K562 (cell line): Measurements from ENCODE around the gene NEDD8. TPM values are rescaled to one million over a fixed set of nuclear protein-coding genes. Genes with fewer than 3 reads are reported as not detected.

Experiments used
- BCLAF1 ChIP-seq, 2 experiments: fragments of 450-650 bp in 1 of 2; IDR thresholded peaks; 2 replicates each; pipeline ENCODE4 v1.6.1; 2011 to 2017; ENCODE audit warnings: low read depth in 2 of 2, antibody characterized with exemption in 1 of 2, borderline replicate concordance in 1 of 2, low read length in 1 of 2, mild to moderate bottlenecking in 1 of 2, mixed read lengths in 1 of 2; ENCODE audit not compliant: control insufficient read depth in 1 of 2
- CHD2 ChIP-seq: IDR thresholded peaks from 2 replicates; pipeline ENCODE4 v1.6.1; 2011; ENCODE audit warnings: low read depth, low read length
- E2F3 ChIP-seq: fragments of 250-450 bp; sonication (Bioruptor Pico); IDR thresholded peaks from 2 replicates; pipeline ENCODE4 v1.4.0; 2020; ENCODE audit warnings: mild to moderate bottlenecking
- ELK1 ChIP-seq: sonication (generic); formaldehyde crosslinking; IDR thresholded peaks from 2 replicates; pipeline ENCODE4 v1.8.1; 2022; ENCODE audit warnings: missing genetic modification reagents
- FOXK1 ChIP-seq: sonication (generic); formaldehyde crosslinking; IDR thresholded peaks from 2 replicates; pipeline ENCODE4 v1.8.0; 2022; ENCODE audit warnings: missing genetic modification reagents, mild to moderate bottlenecking, borderline replicate concordance
- HLTF ChIP-seq: fragments of 450-650 bp; IDR thresholded peaks from 2 replicates; pipeline ENCODE4 v1.6.1; 2016
- HNRNPUL1 ChIP-seq: fragments of 200-400 bp; formaldehyde crosslinking; IDR thresholded peaks from 2 replicates; pipeline ENCODE4 v1.6.1; 2017; ENCODE audit warnings: low read length
- NFATC3 ChIP-seq: fragments of 450-650 bp; IDR thresholded peaks from 2 replicates; pipeline ENCODE4 v1.6.1; 2017; ENCODE audit warnings: mild to moderate bottlenecking
- NFE2L1 ChIP-seq: fragments of 450-650 bp; IDR thresholded peaks from 2 replicates; pipeline ENCODE4 v1.6.1; 2016; ENCODE audit warnings: missing genetic modification characterization, low read depth, mild to moderate bottlenecking, missing compliant biosample characterization, moderate library complexity, borderline replicate concordance
- NR4A1 ChIP-seq, 2 experiments: fragments of 250-450 bp in 1 of 2; fragments of 450-650 bp in 1 of 2; sonication (Bioruptor Pico) in 1 of 2; IDR thresholded peaks; 2 replicates each; pipeline versions ENCODE4 v1.4.0 to v1.6.1; 2016 to 2020; ENCODE audit warnings: mild to moderate bottlenecking in 2 of 2, missing compliant biosample characterization in 1 of 2, missing genetic modification characterization in 1 of 2, moderate library complexity in 1 of 2
- POLR3A ChIP-seq: IDR thresholded peaks from 2 replicates; pipeline ENCODE4 v1.6.1; 2011; ENCODE audit warnings: borderline replicate concordance, mild to moderate bottlenecking, moderate library complexity; ENCODE audit not compliant: insufficient read length, insufficient read depth; ENCODE audit errors: extremely low read depth
- RBM14 ChIP-seq: fragments of 200-400 bp; formaldehyde crosslinking; IDR thresholded peaks from 2 replicates; pipeline ENCODE4 v1.6.1; 2018; ENCODE audit warnings: low read depth, mild to moderate bottlenecking, low read length, moderate library complexity, borderline replicate concordance; ENCODE audit not compliant: insufficient read depth
- RBM22 ChIP-seq: fragments of 200-400 bp; formaldehyde crosslinking; IDR thresholded peaks from 2 replicates; pipeline ENCODE4 v1.6.1; 2018; ENCODE audit warnings: low read length, low read depth; ENCODE audit not compliant: poor library complexity, severe bottlenecking
- STAT6 ChIP-seq: sonication (generic); formaldehyde crosslinking; IDR thresholded peaks from 2 replicates; pipeline ENCODE4 v1.8.1; 2023; ENCODE audit warnings: mild to moderate bottlenecking, missing genetic modification reagents
- TEAD1 ChIP-seq, 2 experiments: fragments of 450-650 bp in 1 of 2; sonication (generic) in 1 of 2; formaldehyde crosslinking; IDR thresholded peaks; 2 replicates each; pipeline versions ENCODE4 v1.4.0 to v1.8.0; 2020 to 2022; ENCODE audit warnings: mild to moderate bottlenecking in 2 of 2, missing genetic modification reagents in 1 of 2
- TRIM25 ChIP-seq: fragments of 450-650 bp; IDR thresholded peaks from 2 replicates; pipeline ENCODE4 v1.7.0; 2016; ENCODE audit warnings: borderline replicate concordance
- ZKSCAN3 ChIP-seq: fragments of 250-450 bp; sonication (Bioruptor Pico); IDR thresholded peaks from 2 replicates; pipeline ENCODE4 v1.4.0; 2020
- ZNF583 ChIP-seq: fragments of 250-450 bp; sonication (Bioruptor Pico); IDR thresholded peaks from 2 replicates; pipeline ENCODE4 v1.4.0; 2020
- ZNF75A ChIP-seq: fragments of 450-650 bp; formaldehyde crosslinking; IDR thresholded peaks from 2 replicates; pipeline ENCODE4 v1.4.0; 2020; ENCODE audit warnings: mild to moderate bottlenecking
- polyA plus RNA-seq, 8 experiments: library from polyadenylated mRNA; depleted of rRNA in 4 of 8; stranded (reverse) in 5 of 8; unstranded in 3 of 8; fragments of >200 nt; fragmentation: Nextera tagmentation in 2 of 8; fragmentation: Illumina TruSeq in 1 of 8; extraction: Ambion mirVana in 2 of 8; extraction: Trizol in 1 of 8; gene quantifications; 2 replicates each; pipeline versions ENCODE4 v1.2.1 to v1.2.3, GENCODE V29; 2011 to 2014; ENCODE audit warnings: inconsistent platforms in 1 of 8, missing spikeins in 1 of 8
- total RNA-seq, 7 experiments: library from RNA; depleted of rRNA in 6 of 7; stranded (reverse); fragments of >200 nt in 6 of 7; fragmentation: Illumina TruSeq in 2 of 7; extraction: Trizol in 2 of 7; gene quantifications; 2 replicates each; pipeline versions ENCODE4 v1.2.1 to v1.2.3, GENCODE V29; 2011 to 2021; ENCODE audit warnings: low replicate concordance in 1 of 7

Gene NEDD8
- total and polyA plus RNA-seq, 9 of the 15 experiments (the other 6 are each of a cell fraction or from before 2014, with no cell fraction given), result 142 to 691 (median 260) TPM

- TF ChIP-seq TRIM25 (no peak), ZKSCAN3 (no peak), BCLAF1 (IDR thresholded peaks at IDR 0.05; ENCODE audit: borderline replicate concordance in 1 of 2, control insufficient read depth in 1 of 2, low read depth in 2 of 2, low read length in 1 of 2) (no peak), POLR3A (no peak), NFE2L1 (tag) (no peak), RBM22 (no peak), ELK1 (no peak), HNRNPUL1 (no peak), E2F3 (CRISPR knock-in tag) (no peak), STAT6 (CRISPR knock-in tag) (no peak), HLTF (no peak), NFATC3 (no peak), NR4A1 (CRISPR knock-in tag; IDR thresholded peaks at IDR 0.05) (no peak), NR4A1 (tag; IDR thresholded peaks at IDR 0.05) (no peak), RBM14 (no peak), CHD2 (no peak), ZNF583 (CRISPR knock-in tag) (no peak), FOXK1 (no peak), TEAD1 (CRISPR knock-in tag; IDR thresholded peaks at IDR 0.05) (peak in 1 of 2 experiments; percentile 40; a peak in 1 of 4 replicates), ZNF75A (CRISPR knock-in tag) (no peak)
These were observed 24.0 kb upstream of the NEDD8 start (continued) for GRCh38 chr14:24255931-24256711.
